ENCODE results near the gene RIPOR3. TPM values are rescaled to one million over a fixed set of nuclear protein-coding genes. Genes with fewer than 3 reads are reported as not detected.

Gene RIPOR3
- total and polyA plus RNA-seq, 9 of the 15 experiments (the other 6 are each of a cell fraction or from before 2014, with no cell fraction given): 3.3 to 62.7 (median 21.4) TPM

DNA sequence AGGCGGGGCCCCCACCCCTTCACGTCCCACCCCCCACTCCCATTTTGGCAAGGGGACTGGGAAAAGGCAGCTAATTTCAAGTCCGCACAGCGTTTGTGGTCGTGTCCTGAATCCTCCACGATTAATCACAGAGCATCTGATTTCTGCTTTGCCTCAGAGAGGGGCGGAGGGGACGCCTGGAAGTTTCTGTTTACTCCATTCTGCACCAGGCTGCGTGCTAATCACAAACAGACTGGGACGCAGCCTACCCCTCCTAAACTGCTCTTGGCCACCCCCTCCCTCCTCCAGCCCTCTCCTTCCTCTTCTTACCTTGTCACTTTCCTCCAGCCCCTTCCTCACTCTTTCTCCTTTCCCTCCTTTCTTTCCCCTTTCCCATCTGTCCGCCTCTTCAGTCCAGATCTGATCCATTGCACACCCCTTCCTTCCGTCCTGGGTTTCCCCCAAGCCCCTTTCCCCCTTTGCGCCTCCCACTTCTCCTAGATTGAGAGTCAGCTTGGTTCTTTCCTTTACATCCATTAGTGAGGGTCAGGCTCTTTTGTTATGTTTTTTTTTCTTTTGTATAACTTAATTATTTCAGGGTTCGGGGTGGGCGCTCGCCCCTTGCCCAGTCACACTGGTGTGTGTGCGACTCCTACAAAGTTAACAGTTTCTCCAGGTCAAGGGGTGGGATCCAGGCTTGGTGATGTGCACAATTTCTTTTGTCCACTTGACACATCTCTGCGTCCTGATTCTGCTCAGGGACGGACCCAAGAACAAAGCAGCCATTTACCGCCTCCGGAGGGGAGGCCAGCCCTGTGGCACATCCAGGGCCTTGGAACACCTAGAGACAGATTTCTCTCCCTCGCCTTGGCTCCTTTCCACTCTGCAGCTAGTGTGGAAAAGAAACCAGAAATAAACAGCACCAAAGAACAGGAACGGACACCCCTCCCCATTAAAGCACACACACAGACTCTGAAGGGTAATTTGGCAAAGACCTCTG lies 520 bp upstream of the RIPOR3 start (continued):
- 0 out of 2 replicates have a peak, but pooled peaks have one; percentile 8 for TF ChIP-seq SUPT5H (IDR thresholded peaks at IDR 0.05)
- no peak for TF ChIP-seq EWSR1 (IDR thresholded peaks at IDR 0.05; ENCODE audit: borderline replicate concordance, low read depth, partially characterized antibody)
- 0 out of 2 replicates have a peak, but pooled peaks have one; percentile 7 for TF ChIP-seq CC2D1A (IDR thresholded peaks at IDR 0.05)
- no peak for TF ChIP-seq HMG20A (CRISPR knock-in tag; conservative IDR thresholded peaks at IDR 0.05)
- TF ChIP-seq ZNF445 (CRISPR knock-in tag; IDR thresholded peaks at IDR 0.05; ENCODE audit: low read depth): no peak
- no peak for TF ChIP-seq FIP1L1 (IDR thresholded peaks at IDR 0.05; ENCODE audit: low read depth, low read length, poor library complexity, severe bottlenecking)
- TF ChIP-seq ZFP30 (CRISPR knock-in tag; IDR thresholded peaks at IDR 0.05; ENCODE audit: borderline replicate concordance): no peak
- TF ChIP-seq GABPB1 (CRISPR knock-in tag; IDR thresholded peaks at IDR 0.05): 0 out of 2 replicates have a peak, but pooled peaks have one; percentile 36
- TF ChIP-seq RFX7 (CRISPR knock-in tag; IDR thresholded peaks at IDR 0.05): no peak
- TF ChIP-seq, protein P1, sequence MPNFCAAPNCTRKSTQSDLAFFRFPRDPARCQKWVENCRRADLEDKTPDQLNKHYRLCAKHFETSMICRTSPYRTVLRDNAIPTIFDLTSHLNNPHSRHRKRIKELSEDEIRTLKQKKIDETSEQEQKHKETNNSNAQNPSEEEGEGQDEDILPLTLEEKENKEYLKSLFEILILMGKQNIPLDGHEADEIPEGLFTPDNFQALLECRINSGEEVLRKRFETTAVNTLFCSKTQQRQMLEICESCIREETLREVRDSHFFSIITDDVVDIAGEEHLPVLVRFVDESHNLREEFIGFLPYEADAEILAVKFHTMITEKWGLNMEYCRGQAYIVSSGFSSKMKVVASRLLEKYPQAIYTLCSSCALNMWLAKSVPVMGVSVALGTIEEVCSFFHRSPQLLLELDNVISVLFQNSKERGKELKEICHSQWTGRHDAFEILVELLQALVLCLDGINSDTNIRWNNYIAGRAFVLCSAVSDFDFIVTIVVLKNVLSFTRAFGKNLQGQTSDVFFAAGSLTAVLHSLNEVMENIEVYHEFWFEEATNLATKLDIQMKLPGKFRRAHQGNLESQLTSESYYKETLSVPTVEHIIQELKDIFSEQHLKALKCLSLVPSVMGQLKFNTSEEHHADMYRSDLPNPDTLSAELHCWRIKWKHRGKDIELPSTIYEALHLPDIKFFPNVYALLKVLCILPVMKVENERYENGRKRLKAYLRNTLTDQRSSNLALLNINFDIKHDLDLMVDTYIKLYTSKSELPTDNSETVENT (CRISPR knock-in tag; IDR thresholded peaks at IDR 0.05): no peak
- no peak for TF ChIP-seq ZBED1 (IDR thresholded peaks at IDR 0.05)
- TF ChIP-seq ZNF133 (CRISPR knock-in tag; IDR thresholded peaks at IDR 0.05): no peak
- no peak for TF ChIP-seq GTF2F1 (IDR thresholded peaks at IDR 0.05; ENCODE audit: low read depth, low read length)
- no peak for TF ChIP-seq XRCC3 (IDR thresholded peaks at IDR 0.05)
- no peak for TF ChIP-seq STAT5B (CRISPR knock-in tag; IDR thresholded peaks at IDR 0.05)
- no peak for TF ChIP-seq NFE2 (IDR thresholded peaks at IDR 0.05; ENCODE audit: low read depth)
- TF ChIP-seq, protein P2, sequence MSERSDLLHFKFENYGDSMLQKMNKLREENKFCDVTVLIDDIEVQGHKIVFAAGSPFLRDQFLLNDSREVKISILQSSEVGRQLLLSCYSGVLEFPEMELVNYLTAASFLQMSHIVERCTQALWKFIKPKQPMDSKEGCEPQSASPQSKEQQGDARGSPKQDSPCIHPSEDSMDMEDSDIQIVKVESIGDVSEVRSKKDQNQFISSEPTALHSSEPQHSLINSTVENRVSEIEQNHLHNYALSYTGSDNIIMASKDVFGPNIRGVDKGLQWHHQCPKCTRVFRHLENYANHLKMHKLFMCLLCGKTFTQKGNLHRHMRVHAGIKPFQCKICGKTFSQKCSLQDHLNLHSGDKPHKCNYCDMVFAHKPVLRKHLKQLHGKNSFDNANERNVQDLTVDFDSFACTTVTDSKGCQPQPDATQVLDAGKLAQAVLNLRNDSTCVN (CRISPR knock-in tag; IDR thresholded peaks at IDR 0.05): peak; percentile 48; the same call in 1 of the 2 replicates
- no peak for TF ChIP-seq ZBTB8A (IDR thresholded peaks at IDR 0.05; ENCODE audit: partially characterized antibody)
- no peak for TF ChIP-seq ZBTB12 (CRISPR knock-in tag; IDR thresholded peaks at IDR 0.05)
- TF ChIP-seq STAG1 (CRISPR knock-in tag; IDR thresholded peaks at IDR 0.05; ENCODE audit: borderline replicate concordance): no peak
- peak; percentile 84 for TF ChIP-seq OTX1 (CRISPR knock-in tag; IDR thresholded peaks at IDR 0.05)
- no peak for TF ChIP-seq MECOM (CRISPR knock-in tag; IDR thresholded peaks at IDR 0.05)
- 0 out of 2 replicates have a peak, but pooled peaks have one; percentile 12 for TF ChIP-seq ZNF644 (tag; IDR thresholded peaks at IDR 0.05; ENCODE audit: low read depth)
- no peak for TF ChIP-seq SMAD1 (IDR thresholded peaks at IDR 0.05; ENCODE audit: low read depth, low read length, partially characterized antibody)
- no peak for TF ChIP-seq SNAPC5 (CRISPR knock-in tag; IDR thresholded peaks at IDR 0.05)

Measured in K562 (cell line).